RWPE2 (cell line): ENCODE data around the gene ACOT11.

Experiments
- ATAC-seq: fragments of 200-7000 bp; cut with Tn5 transposase; 3 replicates; pipeline ENCODE4 v1.9.1; 2021; ENCODE audit warnings: low read depth
- DNase-seq: peaks from one replicate; pipeline ENCODE4 v3.0.0-alpha.2; 2020; ENCODE audit warnings: low spot score
- H3K27ac ChIP-seq: fragments of 450-650 bp; 2 replicates; pipeline ENCODE4 v1.5.1; 2017; ENCODE audit warnings: mild to moderate bottlenecking; ENCODE audit not compliant: poor library complexity, severe bottlenecking
- H3K27me3 ChIP-seq: fragments of 250-450 bp; sonication (Bioruptor Pico); 2 replicates; pipeline ENCODE4 v1.5.1; 2021; ENCODE audit warnings: mild to moderate bottlenecking, moderate library complexity; ENCODE audit not compliant: insufficient read depth, poor library complexity, severe bottlenecking
- H3K36me3 ChIP-seq: fragments of 250-450 bp; sonication (Bioruptor Pico); 2 replicates; pipeline ENCODE4 v1.5.1; 2020; ENCODE audit warnings: low read depth, mild to moderate bottlenecking, moderate library complexity
- H3K4me1 ChIP-seq: fragments of 250-450 bp; sonication (Bioruptor Pico); 2 replicates; pipeline ENCODE4 v1.5.1; 2021; ENCODE audit warnings: mild to moderate bottlenecking, moderate library complexity; ENCODE audit not compliant: insufficient read depth, poor library complexity, severe bottlenecking
- H3K4me3 ChIP-seq: fragments of 250-450 bp; sonication (Bioruptor Pico); 2 replicates; pipeline ENCODE4 v1.5.1; 2021; ENCODE audit warnings: mild to moderate bottlenecking, moderate library complexity; ENCODE audit not compliant: severe bottlenecking
- H3K9me3 ChIP-seq: fragments of 250-450 bp; sonication (Bioruptor Pico); 2 replicates; pipeline ENCODE4 v1.5.1; 2021; ENCODE audit warnings: mild to moderate bottlenecking, moderate library complexity; ENCODE audit not compliant: severe bottlenecking
- TF ChIP-seq, protein P1 (sequence below): fragments of 450-650 bp; IDR thresholded peaks from one replicate; pipeline ENCODE4 v1.5.1; 2017; ENCODE audit warnings: mild to moderate bottlenecking, moderate library complexity; ENCODE audit not compliant: poor library complexity, severe bottlenecking

The ACOT11 gene

DNA sequence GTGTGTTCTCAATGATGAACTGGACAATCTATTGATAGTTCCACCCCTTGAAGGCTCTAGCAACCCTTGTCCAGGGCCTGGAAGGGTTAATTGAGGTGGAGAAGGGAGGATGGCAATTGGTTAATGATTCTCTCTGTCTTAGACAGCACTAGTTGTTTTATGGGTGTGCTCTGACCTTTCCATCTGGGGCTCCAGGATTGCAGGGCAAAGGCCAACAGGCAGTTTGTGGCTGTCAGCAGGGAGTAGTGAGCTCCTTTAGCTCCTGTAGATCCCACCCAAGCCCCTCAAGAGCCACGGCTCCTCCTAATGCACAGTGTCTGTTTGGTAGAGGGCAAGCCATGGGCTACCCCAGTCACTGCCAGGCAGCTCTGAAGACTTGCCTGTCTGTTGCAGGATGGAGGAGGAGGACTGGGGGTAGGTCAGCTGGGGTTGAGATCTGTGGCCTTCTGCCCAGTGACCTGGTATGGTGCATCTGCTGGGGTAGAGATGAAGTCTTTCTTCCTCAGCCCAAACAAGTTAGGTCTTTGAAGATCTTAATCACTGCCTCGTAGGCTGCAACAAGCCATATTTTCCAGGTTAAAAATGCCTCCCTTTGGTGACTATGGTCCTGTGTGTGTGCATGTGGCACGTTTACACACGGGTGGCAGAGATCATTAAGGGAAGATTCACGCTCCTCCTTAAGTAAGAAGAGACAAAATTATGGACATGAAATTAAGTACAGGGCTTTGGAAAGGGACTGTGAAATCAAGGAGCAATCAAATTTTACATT is 101.3 kb downstream of the ACOT11 start:
- DNase-seq (no peak), ATAC-seq (no peak)
- H3K27me3 ChIP-seq: no peaks in the 10 kb centered on the region
- H3K4me1 ChIP-seq: no peaks in the 10 kb centered on the region
- H3K36me3 ChIP-seq: no peaks in the 10 kb centered on the region
- no peak overlapping the region for H3K27ac ChIP-seq
- TF ChIP-seq, protein P1, sequence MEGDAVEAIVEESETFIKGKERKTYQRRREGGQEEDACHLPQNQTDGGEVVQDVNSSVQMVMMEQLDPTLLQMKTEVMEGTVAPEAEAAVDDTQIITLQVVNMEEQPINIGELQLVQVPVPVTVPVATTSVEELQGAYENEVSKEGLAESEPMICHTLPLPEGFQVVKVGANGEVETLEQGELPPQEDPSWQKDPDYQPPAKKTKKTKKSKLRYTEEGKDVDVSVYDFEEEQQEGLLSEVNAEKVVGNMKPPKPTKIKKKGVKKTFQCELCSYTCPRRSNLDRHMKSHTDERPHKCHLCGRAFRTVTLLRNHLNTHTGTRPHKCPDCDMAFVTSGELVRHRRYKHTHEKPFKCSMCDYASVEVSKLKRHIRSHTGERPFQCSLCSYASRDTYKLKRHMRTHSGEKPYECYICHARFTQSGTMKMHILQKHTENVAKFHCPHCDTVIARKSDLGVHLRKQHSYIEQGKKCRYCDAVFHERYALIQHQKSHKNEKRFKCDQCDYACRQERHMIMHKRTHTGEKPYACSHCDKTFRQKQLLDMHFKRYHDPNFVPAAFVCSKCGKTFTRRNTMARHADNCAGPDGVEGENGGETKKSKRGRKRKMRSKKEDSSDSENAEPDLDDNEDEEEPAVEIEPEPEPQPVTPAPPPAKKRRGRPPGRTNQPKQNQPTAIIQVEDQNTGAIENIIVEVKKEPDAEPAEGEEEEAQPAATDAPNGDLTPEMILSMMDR: no peak
- peaks cover 1% of the 10 kb centered on the region for H3K9me3 ChIP-seq
- H3K4me3 ChIP-seq: no peak overlapping the region

DNA sequence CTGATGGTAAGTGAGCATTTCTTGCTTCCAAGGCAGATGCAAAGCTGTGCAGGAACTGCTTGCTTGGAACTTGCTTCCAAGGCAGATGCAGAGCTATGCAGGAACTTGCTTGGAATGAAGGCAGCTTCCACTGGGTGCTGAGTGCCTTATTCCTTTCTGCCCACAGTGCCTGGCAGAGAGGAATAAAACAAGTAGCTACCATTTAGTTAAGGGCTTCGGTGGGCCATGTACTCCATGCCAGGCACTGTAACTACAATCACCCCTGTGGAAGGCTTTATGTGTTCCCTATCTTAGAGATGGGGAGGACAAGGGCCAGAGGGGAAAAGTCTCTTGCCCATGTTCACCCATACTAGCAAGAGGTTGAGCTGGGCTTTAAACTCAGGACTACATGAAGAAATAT is 101.9 kb downstream of the ACOT11 start:
- Histone ChIP-seq H3K36me3 (no peaks in the 10 kb centered on the region), H3K27me3 (no peaks in the 10 kb centered on the region), H3K27ac (no peak overlapping the region), H3K4me3 (no peak overlapping the region), H3K9me3 (no peaks in the 10 kb centered on the region), H3K4me1 (no peaks in the 10 kb centered on the region)
- TF ChIP-seq, protein P1: no peak
- no peak for ATAC-seq
- no peak for DNase-seq

DNA sequence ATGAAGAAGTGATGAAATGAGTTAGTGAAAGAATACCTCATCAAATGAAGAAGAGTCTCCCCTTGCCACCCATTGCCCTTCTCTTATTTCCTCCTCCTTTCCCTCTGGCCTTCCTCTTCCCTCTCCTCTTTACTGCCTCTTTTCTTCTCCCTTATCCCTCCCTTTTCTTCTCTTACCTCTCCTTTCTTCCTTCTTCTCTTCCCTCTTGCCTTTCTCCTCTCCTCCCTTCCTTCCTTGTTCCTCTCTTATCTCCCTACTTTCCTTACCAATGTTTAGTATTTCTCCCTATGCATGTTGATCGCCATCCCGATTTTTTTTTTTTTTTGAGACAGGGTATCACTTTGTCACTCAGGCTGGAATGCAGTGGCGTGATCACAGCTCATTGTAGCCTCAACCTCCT is 102.4 kb downstream of the ACOT11 start:
- Histone ChIP-seq H3K4me3 (no peak overlapping the region), H3K4me1 (no peaks in the 10 kb centered on the region), H3K27ac (no peak overlapping the region), H3K36me3 (no peaks in the 10 kb centered on the region), H3K9me3 (no peaks in the 10 kb centered on the region), H3K27me3 (no peaks in the 10 kb centered on the region)
- TF ChIP-seq, protein P1: no peak
- DNase-seq (no peak), ATAC-seq (no peak)

DNA sequence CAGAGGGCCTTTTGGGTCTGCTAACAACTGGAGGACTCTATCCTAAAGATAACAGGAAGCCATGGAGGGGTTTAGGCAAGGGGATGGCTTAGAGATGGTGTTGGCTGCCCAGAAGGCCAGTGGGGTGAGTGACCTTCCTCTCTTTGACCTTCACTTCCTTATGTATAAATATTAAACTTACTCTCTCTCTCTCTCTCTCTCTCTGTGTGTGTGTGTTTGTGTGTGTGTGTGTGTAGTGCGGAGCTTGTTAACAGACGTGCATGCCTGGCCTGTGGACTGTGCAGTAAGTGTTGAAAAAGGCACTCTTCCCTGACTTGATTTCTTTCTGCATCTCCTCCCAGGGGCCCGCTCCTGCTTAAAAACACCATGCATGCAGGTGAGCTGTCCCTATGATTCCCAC is 103.6 kb downstream of the ACOT11 start:
- H3K4me3 ChIP-seq: no peak overlapping the region
- H3K9me3 ChIP-seq: no peaks in the 10 kb centered on the region
- H3K36me3 ChIP-seq: no peaks in the 10 kb centered on the region
- DNase-seq (no peak), ATAC-seq (no peak)
- H3K27me3 ChIP-seq: no peaks in the 10 kb centered on the region
- TF ChIP-seq, protein P1: no peak
- no peaks in the 10 kb centered on the region for H3K4me1 ChIP-seq
- H3K27ac ChIP-seq: no peak overlapping the region

DNA sequence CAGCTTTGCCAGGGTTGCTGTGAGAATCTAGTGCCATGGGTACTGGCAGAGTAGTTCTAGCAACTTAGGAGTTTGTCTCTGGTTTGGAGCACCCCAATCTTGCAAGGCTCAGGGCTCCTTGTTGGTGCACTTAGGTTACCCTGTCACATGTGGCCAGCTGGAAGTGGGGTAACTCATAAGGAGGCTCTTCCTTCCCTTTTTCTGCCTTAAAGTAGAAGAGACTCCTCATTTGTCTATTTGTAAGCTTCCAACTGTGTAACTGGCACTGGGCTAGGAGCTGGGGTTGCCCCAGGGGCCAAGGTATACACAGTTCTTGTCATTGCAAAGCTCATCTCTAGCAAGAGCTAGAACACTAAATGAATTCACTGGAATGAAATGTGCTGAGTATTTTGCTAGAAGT is 104.1 kb downstream of the ACOT11 start:
- DNase-seq (no peak), ATAC-seq (no peak)
- no peaks in the 10 kb centered on the region for H3K4me1 ChIP-seq
- H3K4me3 ChIP-seq: no peak overlapping the region
- no peaks in the 10 kb centered on the region for H3K27me3 ChIP-seq
- H3K9me3 ChIP-seq: no peaks in the 10 kb centered on the region
- no peak overlapping the region for H3K27ac ChIP-seq
- TF ChIP-seq, protein P1: no peak
- H3K36me3 ChIP-seq: no peaks in the 10 kb centered on the region
